Measurements from ENCODE around the gene METTL24. TPM values are rescaled to one million over a fixed set of nuclear protein-coding genes. Genes with fewer than 3 reads are reported as not detected.

METTL24 gene
- total RNA-seq, 1 donor from 2014 or later, result 2.3 TPM

GRCh38 chr6:110320307-110320706 lies 37.8 kb downstream of the METTL24 start:
- H3K36me3 ChIP-seq (ENCODE audit: control insufficient read depth, insufficient read depth, low read length), result no peaks in the 10 kb centered on the region
- no peak for DNase-seq (ENCODE audit: low read depth)
- no peak for TF ChIP-seq CTCF (IDR thresholded peaks at IDR 0.05; ENCODE audit: insufficient read depth, low read length, poor library complexity, severe bottlenecking)

GRCh38 chr6:110319843-110320242 lies 38.3 kb downstream of the METTL24 start:
- H3K4me3 ChIP-seq (ENCODE audit: low read depth, low read length), result no peak overlapping the region
- no peaks in the 10 kb centered on the region for H3K27me3 ChIP-seq (ENCODE audit: control insufficient read depth, insufficient read depth, low read length)
- no peaks in the 10 kb centered on the region for H3K36me3 ChIP-seq (ENCODE audit: control insufficient read depth, insufficient read depth, low read length)
- TF ChIP-seq CTCF (IDR thresholded peaks at IDR 0.05; ENCODE audit: insufficient read depth, low read length, poor library complexity, severe bottlenecking), result no peak
- DNase-seq (ENCODE audit: low read depth), result no peak

More at GRCh38 chr6:110320307-110320706, 37.8 kb downstream of the METTL24 start:
- no peak overlapping the region for H3K4me3 ChIP-seq (ENCODE audit: low read depth, low read length)
- no peaks in the 10 kb centered on the region for H3K27me3 ChIP-seq (ENCODE audit: control insufficient read depth, insufficient read depth, low read length)

- no peak for TF ChIP-seq CTCF (IDR thresholded peaks at IDR 0.05; ENCODE audit: insufficient read depth, low read length, poor library complexity, severe bottlenecking)
- Histone ChIP-seq H3K27me3 (ENCODE audit: control insufficient read depth, insufficient read depth, low read length) (no peaks in the 10 kb centered on the region), H3K36me3 (ENCODE audit: control insufficient read depth, insufficient read depth, low read length) (no peaks in the 10 kb centered on the region), H3K4me3 (ENCODE audit: low read depth, low read length) (no peak overlapping the region)
- no peak for DNase-seq (ENCODE audit: low read depth)
Observed at GRCh38 chr6:110319381-110319780, 38.8 kb downstream of the METTL24 start.

GRCh38 chr6:110318971-110319370 lies 39.2 kb downstream of the METTL24 start:
- H3K4me3 ChIP-seq (ENCODE audit: low read depth, low read length), result no peak overlapping the region
- no peaks in the 10 kb centered on the region for H3K36me3 ChIP-seq (ENCODE audit: control insufficient read depth, insufficient read depth, low read length)
- no peak for DNase-seq (ENCODE audit: low read depth)
- TF ChIP-seq CTCF (IDR thresholded peaks at IDR 0.05; ENCODE audit: insufficient read depth, low read length, poor library complexity, severe bottlenecking), result no peak
- H3K27me3 ChIP-seq (ENCODE audit: control insufficient read depth, insufficient read depth, low read length), result no peaks in the 10 kb centered on the region

- Histone ChIP-seq H3K36me3 (ENCODE audit: control insufficient read depth, insufficient read depth, low read length) (no peaks in the 10 kb centered on the region), H3K27me3 (ENCODE audit: control insufficient read depth, insufficient read depth, low read length) (no peaks in the 10 kb centered on the region), H3K4me3 (ENCODE audit: low read depth, low read length) (no peak overlapping the region)
- DNase-seq (ENCODE audit: low read depth), result no peak
- TF ChIP-seq CTCF (IDR thresholded peaks at IDR 0.05; ENCODE audit: insufficient read depth, low read length, poor library complexity, severe bottlenecking), result no peak
Observed at GRCh38 chr6:110317646-110318045, 40.5 kb downstream of the METTL24 start.

- H3K4me3 ChIP-seq (ENCODE audit: low read depth, low read length), result no peak overlapping the region
- no peak for DNase-seq (ENCODE audit: low read depth)
- TF ChIP-seq CTCF (IDR thresholded peaks at IDR 0.05; ENCODE audit: insufficient read depth, low read length, poor library complexity, severe bottlenecking), result no peak
- H3K27me3 ChIP-seq (ENCODE audit: control insufficient read depth, insufficient read depth, low read length), result no peaks in the 10 kb centered on the region
- no peaks in the 10 kb centered on the region for H3K36me3 ChIP-seq (ENCODE audit: control insufficient read depth, insufficient read depth, low read length)
Observed at GRCh38 chr6:110317189-110317588, 41.0 kb downstream of the METTL24 start.
